Superior temporal gyrus (tissue), 1 donor: Measurements from ENCODE around the gene FOXN3.

Experiments used
- DNase-seq: peaks from one replicate; pipeline ENCODE4 v3.0.0-alpha.2; 2016; ENCODE audit errors: extremely low spot score

Gene FOXN3

DNA sequence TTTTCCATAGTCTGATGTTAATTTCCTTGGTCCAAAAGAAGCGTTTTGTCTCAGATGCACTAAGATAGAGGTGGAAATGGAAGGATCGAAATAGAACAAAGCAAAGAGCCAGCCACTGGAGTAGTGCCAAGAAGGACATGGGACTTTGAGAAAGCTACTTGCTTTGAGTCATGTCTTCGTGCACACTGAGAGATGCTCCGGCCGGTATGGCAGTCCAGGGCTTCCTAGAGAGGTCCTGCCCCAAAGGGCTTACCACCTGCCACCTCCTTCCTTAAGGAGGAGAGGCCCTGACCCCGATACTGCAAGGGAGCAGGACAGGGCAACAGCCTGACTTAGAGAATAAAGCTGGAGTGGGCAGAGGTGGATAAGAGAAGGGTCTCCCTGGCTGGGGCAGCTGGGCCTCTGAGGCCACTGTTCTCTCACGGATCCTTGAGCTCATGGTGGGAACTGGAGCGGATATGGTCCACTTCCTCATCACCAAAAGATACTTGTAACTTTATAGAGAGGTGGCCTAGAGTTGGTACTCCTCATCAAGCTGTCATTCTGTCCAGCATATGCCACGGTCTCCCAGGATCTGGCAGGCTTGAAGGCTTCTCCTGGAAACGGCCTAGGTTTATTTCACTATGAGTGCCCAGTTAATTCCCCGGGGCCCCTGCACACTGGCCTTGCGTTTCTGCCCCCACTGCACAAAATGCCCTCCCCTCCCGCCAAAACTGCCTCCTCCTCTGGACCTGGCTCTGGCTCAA is 57.4 kb downstream of the FOXN3 start:
- peak; percentile 69 for DNase-seq

DNA sequence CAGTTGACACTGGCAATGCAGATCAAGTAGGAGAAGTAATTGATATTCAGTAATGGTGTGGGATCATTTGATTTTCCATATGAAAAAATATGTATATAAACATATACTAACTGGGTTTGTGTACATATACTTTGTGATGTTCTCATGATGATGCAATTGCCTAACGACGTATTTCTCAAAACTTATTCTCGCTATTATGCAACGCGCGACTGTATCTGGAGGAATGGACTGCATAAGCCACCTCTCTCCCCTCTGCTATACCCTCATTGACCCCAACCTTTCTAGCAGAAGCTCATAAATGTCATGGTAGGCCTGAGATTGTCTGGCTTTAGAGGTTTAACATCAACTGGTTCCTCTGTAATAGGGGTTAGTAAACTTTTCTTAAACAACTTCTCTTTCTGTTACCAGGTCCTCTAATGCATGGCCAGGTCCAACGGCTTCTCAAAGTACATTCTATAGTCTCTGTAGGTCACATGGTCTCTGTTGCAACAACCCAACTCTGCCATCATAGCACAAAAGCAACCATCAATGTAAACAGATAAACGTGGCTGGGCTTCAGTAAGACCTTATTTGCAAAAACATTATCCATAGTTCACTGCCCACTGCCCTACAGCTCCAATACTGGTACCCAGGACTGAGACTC is 59.3 kb downstream of the FOXN3 start:
- DNase-seq: no peak

DNA sequence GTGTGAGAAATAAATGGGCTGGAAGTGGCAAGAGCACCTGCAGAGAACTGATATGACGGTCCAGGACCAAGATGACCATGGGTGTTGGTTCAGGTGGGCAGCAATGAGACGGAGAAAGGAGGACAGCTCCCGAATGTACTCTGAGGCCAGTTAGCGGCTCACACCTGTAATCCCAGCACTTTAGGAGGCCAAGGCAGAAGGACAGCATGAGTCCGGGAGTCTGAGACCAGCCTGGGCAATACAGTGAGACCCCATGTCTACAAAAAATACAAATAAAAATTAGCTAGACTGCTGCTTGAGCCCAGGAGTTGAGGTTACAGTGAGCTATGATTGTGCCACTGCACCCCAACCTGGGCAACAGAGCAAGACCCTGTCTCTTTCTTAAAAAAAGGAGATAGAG is 60.1 kb downstream of the FOXN3 start:
- no peak for DNase-seq

DNA sequence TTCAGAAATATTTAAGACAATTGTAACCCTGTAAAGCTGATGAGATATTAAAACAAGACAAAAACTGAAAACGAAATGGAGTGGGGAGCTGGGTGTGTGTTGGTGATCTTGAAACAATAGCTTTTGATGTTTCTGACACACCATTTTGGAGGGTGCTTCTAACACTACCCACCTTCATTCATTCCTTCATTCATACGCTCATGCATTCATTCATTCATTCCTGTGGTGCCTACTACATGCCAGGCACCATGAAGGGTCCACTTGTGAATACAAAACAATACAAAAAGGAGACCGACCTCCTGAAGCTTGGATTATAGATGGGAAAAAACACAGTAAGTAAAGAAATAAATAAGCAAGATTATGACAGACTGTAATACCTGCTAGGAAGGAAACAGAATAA is 60.5 kb downstream of the FOXN3 start:
- DNase-seq: no peak

DNA sequence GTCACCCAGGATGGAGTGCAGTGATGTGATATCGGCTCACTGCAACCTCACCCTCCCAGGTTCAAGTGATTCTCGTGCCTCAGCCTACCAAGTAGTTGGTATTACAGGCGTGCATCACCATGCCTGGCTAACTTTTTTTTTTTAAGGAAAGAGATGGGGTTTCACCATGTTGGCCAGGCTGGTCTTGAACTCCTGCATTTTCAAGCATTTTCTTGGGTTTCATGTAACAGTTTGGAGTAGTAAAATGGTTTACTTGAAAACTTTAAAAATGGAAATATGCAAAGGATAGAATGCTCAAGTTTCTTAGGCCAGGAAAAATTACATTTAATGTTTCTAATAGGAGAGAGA is 63.3 kb downstream of the FOXN3 start:
- DNase-seq: no peak

DNA sequence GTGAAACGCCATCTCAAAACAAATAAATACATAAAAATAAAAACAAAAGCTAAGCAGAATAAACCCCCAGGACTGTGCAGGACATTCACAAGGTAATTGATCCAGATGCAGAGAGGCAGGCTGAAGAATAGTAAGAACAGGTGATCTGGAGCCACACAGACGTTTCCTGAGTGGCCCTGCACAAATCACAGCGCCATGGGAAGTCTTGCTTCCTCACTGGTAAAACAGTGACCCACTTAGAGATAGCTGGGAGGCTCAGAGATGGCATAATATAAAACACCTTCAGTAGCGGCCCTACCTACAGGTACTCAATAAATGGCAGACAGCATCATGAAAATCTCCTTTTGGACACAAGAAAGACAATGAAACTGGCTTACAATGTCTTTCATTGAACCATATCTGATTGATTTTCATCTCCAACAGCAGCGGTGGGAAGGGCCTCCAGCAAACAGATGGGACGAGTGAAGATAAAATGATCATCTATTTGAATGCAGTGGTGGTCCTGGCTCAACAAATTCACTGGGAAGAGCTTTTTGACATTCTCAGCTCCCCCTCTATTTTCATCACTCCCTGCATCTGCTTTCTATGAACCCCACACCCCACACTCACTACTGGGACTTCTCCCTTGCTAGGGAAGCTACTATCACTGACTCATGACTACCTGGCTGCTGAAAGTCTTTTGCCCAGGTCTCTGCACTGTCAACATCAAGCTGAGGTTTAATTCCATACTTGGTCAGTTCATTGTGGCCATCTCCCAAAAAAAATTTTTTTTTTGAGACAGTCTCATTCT is 63.9 kb downstream of the FOXN3 start:
- no peak for DNase-seq

DNA sequence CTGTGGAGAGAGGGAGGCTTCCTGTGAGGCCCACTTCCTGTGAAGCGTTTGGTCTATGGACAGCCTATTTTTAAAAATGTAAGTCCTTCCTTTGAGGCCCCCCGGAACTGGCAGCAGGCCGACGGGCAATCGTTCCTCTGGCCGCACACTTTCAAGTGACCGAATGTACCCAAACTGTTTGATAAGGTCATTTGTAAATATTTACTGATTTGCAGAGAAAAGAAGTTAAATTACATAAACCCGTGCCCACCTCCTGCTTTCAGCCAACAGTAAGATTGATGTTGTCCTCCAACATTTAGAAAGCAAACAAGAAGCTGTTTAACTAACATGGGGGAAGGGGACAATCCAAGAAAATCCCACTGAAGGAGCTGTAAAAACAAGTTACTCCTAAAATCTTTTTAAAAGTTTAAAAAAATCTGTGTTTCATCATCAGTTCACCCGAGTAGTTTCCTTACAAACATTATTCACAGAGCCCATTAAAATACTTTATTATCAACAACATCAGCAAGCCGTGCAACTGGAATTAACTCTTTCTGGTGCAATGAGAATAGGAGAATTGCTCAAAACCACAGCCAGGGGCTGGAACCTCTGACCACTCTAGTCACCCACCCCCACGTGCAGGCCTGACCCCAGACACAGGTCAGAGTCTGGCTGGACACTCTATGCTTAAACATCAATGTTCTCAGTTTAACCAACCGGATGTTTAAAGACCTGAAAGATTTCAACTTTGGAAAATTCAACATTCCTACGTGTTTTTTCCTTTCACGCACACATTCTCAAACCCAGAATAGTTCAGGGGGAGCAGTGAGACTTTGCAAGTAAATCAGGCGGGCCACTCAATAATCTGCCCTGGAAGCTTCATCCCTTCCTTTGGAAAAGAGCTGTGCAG is 65.3 kb downstream of the FOXN3 start:
- no peak for DNase-seq

DNA sequence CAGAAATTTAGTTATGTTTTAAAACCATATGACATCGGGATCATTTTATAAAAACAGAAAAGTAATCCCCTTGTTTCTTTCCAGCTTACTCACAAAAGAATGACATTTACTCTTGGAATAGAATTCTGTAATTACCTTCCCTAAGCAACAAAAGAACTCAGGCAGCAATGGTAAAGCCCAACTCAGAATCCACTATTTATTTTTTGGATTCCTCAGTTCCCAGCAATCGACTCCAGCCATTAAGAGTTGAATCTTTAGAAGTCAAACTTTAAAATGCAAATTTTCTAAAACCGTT is 65.9 kb downstream of the FOXN3 start:
- DNase-seq: no peak

DNA sequence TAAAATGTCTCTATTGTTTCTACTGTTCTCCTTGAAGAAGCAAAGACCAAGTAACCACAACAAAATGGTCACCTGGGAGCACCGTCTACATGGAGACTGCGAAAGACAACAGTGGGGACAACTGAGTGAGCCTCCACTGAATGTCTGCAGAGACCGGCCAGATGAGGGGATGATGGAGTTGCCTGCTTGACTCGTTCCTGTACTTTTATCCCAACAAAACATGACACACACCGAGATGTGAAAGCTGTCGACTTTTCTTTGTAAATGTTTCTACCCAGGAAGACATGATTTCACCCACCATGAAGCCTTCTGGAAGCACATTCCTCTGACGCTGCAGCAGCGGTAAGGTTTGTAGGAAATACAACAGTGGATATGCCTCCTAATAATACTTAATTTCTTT is 66.9 kb downstream of the FOXN3 start:
- DNase-seq: no peak

DNA sequence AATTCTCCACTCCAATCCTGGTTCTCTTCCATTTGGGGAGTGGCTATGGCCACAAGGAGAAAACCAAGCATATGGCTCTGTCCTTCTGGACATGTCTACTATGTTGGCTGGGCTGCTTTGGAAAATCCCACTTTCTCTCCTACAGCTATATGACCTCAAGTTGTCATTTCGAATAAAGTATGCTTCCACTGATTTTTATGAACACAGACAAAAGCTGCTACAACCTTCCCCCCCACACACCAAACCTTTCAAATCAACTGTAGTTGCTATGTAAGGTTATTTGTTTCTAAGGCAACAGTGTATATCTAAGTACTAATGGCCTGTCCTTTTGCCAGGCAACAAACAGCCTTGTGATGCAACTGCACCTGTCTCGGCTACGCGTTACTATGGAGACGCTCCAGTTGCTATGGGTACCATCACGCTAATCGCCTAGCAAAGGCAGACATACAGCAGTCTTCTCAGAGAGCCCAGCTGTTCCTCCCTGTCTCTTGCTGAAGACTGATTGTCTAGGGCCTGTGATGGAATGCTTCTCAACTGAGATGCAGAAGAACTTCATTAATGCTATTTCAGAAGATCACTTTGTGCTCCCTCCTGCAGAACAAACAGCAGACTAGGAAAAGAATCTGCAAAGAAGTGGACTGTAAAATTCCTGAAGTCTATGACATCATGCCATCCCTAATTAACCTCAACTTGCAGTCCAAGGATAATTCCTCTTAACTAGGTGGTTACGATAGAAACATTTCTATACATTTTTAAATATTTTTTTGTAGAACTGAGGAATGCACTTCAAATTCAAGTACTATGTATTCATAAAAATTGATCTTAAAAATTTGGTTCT is 67.6 kb downstream of the FOXN3 start:
- peak; percentile 79 for DNase-seq

DNA sequence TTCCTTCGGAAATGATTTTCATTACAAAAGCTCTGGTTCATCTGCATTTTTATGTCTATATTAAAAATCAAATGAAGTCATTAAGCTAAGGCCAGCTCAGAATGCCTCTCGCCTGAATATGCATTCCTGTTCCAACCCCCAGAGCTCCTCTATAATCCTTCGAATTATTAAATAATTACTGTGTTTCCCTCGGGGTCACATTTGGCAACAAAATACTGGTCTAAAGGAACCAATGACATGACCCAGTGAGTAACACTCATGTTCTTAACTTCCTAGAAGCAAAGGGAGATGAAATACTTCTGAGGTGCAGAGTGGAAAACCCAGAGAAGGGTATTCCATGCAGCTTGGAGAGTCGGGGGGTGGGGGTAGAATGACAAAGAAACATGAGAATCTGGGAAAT is 68.3 kb downstream of the FOXN3 start:
- no peak for DNase-seq

DNA sequence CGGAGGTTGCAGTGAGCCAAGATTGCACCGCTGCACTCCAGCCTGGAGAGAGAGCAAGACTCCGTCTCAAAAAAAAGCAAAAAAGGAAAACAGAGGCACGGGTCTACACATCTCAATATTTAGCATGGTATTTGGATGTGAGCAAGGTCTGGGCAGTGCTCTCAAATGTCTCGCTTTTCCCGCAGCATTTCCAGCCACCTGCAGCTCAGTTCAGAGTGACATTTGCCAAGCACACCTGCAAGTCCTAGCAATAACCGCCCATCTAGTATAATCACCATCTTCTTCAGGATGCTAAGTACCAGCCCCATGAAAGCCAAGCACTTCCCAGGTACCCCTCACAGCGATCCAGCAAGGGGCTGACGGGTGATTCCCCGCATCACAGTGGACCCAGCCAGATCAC is 69.1 kb downstream of the FOXN3 start:
- DNase-seq: no peak

DNA sequence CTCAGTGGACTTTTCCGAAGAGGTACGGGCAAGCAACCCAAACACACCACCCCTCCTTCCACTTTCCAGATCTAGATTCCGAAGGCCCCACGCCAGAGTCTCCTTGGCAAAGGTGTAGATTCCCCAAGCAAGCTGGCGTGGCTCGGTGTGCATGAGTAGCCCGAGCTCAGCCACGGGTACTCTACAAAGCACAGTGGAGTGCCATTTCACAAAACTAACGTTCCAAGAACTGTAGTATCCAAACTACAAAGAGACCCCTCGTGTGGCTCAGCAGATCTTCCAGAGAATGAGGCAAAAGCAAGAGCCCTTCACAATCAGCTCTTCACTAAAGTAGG is 72.1 kb downstream of the FOXN3 start:
- peak; percentile 28 for DNase-seq

DNA sequence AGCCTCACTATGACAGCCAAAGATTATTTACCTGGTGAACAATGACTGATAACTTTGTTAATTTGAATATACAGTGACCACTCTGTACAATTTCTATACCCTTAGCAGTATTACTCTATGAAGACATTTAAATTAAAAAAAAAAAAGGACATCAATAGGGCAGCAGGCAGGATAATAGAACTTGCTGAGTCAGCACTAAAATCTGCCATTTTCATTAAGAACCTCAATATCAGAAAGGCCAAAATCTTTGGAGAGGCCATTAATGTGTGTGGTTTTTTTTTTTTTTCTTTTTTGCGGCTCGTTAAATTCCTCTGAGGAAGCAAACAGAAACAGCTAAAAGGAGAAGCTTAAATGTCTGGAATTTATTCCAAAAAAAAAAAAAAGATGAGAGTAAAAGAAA is 73.7 kb downstream of the FOXN3 start:
- DNase-seq: no peak

DNA sequence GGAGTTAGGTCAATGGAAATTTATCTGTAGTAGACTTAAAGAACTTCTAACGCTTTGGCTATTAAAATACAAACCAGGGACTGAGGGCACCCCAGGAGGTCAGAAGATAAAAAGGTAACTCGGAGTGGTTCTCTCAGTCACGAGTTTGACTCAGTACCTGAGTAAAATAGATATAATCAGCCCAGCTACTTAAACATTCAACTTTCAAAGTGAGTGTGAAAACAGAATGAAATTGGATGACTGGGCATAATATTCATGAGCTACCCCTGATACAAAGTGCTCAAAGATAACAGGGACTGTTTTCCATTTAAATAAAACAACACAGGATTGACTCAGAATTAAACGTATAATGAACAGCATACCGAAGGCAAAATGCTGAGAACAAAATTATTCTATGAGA is 75.0 kb downstream of the FOXN3 start:
- DNase-seq: no peak

DNA sequence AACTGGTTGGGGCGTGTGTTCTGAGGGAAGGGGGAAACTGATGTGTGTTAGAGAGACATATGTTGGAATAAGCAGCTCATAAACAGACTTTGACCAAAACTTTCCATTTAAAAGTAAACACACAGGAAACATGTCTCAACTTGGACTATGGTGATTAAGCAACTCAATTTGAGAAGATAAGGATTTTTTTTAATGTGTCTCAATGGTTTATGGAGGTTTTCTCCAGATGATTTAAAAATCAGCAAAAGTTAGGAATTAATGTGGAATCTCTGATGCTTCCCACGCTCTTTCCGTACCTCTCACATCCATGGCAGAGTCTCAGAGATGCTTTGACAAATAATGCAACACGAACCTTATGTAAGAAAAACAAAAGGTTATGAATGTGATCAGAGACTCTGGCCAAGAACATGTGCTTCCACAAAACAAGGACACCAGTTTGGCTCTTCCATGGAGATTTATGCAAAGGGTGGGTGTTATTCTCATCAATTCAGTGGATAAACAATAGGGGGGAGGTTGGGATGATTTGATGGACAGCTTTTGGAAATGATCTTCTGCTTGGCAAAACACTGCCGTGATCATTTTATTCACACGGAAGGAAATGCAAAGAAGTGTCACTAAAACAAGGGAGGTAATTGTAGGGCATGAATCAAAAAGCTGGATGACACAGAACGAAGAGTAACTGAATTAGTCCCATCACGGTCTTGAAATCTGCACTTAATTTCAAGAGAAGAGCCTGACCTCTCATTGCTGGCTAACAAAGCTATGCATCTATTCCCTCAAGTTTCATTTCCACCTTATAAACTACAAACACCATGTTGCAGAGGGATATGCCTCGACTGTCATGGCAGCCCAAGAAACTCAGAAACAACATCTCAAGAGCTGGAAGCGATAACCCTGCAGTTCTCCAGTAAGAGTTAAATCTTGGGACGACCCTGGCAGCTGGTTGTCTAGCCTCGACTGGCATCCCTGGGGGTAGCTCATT is 76.5 kb downstream of the FOXN3 start:
- no peak for DNase-seq

DNA sequence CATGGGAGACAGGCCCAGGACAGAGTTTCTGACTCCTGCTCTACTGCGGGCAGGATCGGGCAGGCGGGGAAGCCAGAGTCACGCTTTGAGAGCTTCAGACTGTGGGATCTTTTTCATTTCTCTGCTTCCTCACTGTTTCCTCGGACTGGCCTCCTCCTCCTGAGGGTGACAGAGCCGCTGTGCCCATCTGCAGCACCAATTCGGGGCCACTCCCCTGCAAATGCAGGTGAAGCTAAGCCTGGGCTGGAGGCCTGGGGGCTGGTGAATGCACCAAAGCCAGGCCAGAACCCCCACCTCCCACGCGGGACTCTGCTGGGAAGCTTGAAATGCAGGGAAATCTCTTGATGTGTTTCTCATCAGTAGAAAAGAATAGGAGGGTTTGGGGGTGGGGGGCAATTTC is 77.5 kb downstream of the FOXN3 start:
- no peak for DNase-seq

DNA sequence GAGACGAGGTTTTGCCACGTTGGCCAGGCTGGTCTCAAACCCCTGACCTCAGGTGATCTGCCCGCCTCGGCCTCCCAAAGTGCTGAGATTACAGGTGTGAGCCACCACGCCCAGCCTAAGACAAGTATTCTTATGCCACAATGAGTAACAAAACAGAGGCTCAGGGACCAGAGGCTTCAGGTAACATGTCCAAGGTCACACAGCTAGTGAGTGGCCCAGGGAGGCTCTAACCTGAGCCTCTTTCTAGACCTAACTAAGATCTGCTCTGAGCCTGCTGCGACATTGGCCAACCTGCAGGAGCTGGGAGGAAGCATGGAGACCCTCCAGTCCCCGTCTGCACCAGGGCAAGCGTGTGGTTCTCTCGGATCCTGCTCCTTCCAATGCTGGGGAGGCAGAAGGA is 77.9 kb downstream of the FOXN3 start:
- no peak for DNase-seq

DNA sequence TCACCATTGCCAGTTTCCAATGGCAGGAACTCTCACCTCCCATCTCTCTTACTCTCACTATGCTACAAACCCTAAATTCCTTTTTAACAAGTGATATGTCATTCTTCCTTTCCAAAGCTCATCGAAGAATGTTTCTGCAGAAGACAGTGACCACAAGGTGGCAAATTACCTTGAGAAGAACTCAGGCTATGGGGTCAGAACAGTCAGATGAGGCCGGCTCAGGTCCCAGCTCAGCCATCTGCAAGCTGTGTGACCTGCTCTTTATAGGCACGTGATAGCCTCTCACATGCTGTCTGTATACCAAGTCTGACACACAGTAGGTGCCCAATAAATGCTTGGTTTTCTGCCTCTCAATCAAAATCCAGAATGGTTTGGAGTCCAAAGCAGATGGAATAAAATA is 80.7 kb downstream of the FOXN3 start:
- DNase-seq: no peak

DNA sequence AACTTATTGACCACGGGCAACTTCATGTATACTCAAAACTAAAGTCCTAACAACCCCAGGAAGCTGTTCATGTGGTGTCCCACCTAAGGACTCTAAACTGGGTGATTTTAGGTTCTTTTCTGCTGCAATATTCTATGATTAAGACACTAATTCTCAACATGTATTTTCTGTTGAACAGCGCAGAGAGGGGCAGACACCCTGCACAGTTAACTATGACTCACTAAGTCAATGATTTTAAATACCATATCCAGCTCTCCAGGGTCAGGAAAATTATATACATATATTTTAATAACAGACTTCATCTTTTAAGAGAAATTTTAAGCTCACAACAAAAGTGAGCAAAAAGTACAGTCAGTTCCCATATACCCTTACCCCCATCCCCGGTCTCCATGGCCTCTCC is 85.0 kb downstream of the FOXN3 start:
- DNase-seq: no peak
